Esophagus muscularis mucosa (tissue), 3 donors: ENCODE measurements around the gene USP9Y.

Source experiments
- POLR2AphosphoS5 ChIP-seq, 2 donors: sonication (generic); formaldehyde crosslinking; IDR thresholded peaks; one replicate each; pipeline ENCODE4 v1.6.1; 2017; ENCODE audit warnings: antibody characterized with exemption in 2 of 2
- TF ChIP-seq, protein P1 (sequence below), 3 experiments: fragments of 200-600 bp in 2 of 3; fragments of 450-650 bp in 1 of 3; sonication (generic) in 2 of 3; IDR thresholded peaks; one replicate each; pipeline ENCODE4 v1.5.1; 2017 to 2019; ENCODE audit warnings: antibody characterized with exemption in 3 of 3, mild to moderate bottlenecking in 2 of 3, moderate library complexity in 1 of 3

DNA sequence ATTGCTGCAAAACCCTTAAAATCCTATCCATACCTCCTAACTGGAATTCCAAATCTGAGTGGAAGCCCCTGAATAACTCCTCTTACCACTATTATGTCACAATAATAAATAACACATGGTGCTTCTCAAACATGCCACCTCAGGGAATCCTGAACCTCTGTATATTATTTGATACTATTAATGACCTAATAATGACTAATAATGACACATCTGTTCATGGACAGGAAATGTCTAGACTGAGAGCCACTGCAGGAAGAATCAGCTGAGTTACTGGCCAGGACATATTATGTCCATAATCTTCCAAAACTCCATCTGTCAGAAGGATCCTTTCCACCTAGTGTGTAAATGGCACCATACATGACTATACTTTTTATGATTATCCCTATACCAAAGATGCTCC is 195.9 kb downstream of the USP9Y start:
- TF ChIP-seq, protein P1, sequence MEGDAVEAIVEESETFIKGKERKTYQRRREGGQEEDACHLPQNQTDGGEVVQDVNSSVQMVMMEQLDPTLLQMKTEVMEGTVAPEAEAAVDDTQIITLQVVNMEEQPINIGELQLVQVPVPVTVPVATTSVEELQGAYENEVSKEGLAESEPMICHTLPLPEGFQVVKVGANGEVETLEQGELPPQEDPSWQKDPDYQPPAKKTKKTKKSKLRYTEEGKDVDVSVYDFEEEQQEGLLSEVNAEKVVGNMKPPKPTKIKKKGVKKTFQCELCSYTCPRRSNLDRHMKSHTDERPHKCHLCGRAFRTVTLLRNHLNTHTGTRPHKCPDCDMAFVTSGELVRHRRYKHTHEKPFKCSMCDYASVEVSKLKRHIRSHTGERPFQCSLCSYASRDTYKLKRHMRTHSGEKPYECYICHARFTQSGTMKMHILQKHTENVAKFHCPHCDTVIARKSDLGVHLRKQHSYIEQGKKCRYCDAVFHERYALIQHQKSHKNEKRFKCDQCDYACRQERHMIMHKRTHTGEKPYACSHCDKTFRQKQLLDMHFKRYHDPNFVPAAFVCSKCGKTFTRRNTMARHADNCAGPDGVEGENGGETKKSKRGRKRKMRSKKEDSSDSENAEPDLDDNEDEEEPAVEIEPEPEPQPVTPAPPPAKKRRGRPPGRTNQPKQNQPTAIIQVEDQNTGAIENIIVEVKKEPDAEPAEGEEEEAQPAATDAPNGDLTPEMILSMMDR (IDR thresholded peaks at IDR 0.05) = no peak
- no peak for TF ChIP-seq POLR2AphosphoS5 (IDR thresholded peaks at IDR 0.05)
